GM13977 (cell line): Measurements from ENCODE around the gene ILDR2.

ENCODE experiments used
- DNase-seq: peaks from one replicate; pipeline ENCODE4 v3.0.0; 2012; ENCODE audit warnings: low spot score
- CTCF ChIP-seq: IDR thresholded peaks from 2 replicates; pipeline ENCODE4 v1.5.1; 2012; ENCODE audit warnings: mild to moderate bottlenecking, control low read depth; ENCODE audit not compliant: insufficient read depth; ENCODE audit errors: extremely low read depth, missing control alignments
- in situ Hi-C: fragments of 300-500 bp; cut with MboI; formaldehyde crosslinking; loops from one replicate; pipeline ENCODE4 v1.12.0; 2022; ENCODE audit warnings: low sequenced_read_pairs, low pct_unique_long_range_greater_than_20kb, mixed read lengths, inconsistent platforms; ENCODE audit not compliant: unreplicated experiment

Gene ILDR2

GRCh38 chr1:166911624-166912023, 63.7 kb downstream of the ILDR2 start:
- in situ Hi-C loops = loop anchor here (5.0 to 25.0 kb wide), 2 partner anchors 151 to 526 kb away; no protein-coding TSS in a partner anchor
- no peak for TF ChIP-seq CTCF

GRCh38 chr1:166910396-166910994, 64.8 kb downstream of the ILDR2 start:
- peak; percentile 73 for TF ChIP-seq CTCF
- in situ Hi-C loops = loop anchor here (5.0 to 25.0 kb wide), 2 partner anchors 152 to 527 kb away; no protein-coding TSS in a partner anchor
- DNase-seq = peak; percentile 80

More at GRCh38 chr1:166911624-166912023, 63.7 kb downstream of the ILDR2 start:
- DNase-seq = no peak

- no peak for TF ChIP-seq CTCF
- in situ Hi-C loops = loop anchor here (25.0 kb wide), 1 partner anchor 528 kb away; no protein-coding TSS in a partner anchor
- DNase-seq = no peak
These were observed 66.4 kb downstream of the ILDR2 start for GRCh38 chr1:166908942-166909341.

GRCh38 chr1:166907763-166908162, 67.6 kb downstream of the ILDR2 start:
- no peak for DNase-seq
- in situ Hi-C loops = loop anchor here (25.0 kb wide), 1 partner anchor 530 kb away; no protein-coding TSS in a partner anchor
- no peak for TF ChIP-seq CTCF

GRCh38 chr1:166907051-166907450, 68.3 kb downstream of the ILDR2 start:
- in situ Hi-C loops = loop anchor here (25.0 kb wide), 1 partner anchor 530 kb away; no protein-coding TSS in a partner anchor
- DNase-seq = no peak
- TF ChIP-seq CTCF = no peak

- DNase-seq = no peak
- TF ChIP-seq CTCF = no peak
- in situ Hi-C loops = loop anchor here (25.0 kb wide), 1 partner anchor 531 kb away; no protein-coding TSS in a partner anchor
These were observed 68.7 kb downstream of the ILDR2 start for GRCh38 chr1:166906647-166907046.
